ENCODE results near the gene ATP11C.

DNA sequence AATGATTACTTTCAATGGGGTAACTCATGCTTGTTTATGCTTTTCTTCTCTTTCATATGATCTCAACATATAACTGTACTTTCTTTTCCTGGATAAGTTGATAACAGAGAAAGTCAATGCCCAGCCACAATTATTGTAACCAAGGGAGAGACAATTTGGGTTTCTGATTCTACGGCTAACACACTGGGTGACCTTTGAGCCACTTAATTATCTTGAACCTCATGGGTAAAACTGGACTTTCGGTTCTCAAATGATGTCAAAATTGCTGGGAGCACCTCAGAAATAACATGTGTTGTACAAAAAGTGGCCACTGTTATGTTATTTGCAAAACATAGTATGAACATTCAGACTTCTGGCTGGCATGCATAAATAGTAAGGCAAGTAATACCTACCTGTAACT, 145.3 kb downstream of the ATP11C start:
- TF ChIP-seq, protein P1, sequence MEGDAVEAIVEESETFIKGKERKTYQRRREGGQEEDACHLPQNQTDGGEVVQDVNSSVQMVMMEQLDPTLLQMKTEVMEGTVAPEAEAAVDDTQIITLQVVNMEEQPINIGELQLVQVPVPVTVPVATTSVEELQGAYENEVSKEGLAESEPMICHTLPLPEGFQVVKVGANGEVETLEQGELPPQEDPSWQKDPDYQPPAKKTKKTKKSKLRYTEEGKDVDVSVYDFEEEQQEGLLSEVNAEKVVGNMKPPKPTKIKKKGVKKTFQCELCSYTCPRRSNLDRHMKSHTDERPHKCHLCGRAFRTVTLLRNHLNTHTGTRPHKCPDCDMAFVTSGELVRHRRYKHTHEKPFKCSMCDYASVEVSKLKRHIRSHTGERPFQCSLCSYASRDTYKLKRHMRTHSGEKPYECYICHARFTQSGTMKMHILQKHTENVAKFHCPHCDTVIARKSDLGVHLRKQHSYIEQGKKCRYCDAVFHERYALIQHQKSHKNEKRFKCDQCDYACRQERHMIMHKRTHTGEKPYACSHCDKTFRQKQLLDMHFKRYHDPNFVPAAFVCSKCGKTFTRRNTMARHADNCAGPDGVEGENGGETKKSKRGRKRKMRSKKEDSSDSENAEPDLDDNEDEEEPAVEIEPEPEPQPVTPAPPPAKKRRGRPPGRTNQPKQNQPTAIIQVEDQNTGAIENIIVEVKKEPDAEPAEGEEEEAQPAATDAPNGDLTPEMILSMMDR (IDR thresholded peaks at IDR 0.05; ENCODE audit: insufficient read depth, low read length): no peak
- no peak for TF ChIP-seq POLR2AphosphoS5 (IDR thresholded peaks at IDR 0.05; ENCODE audit: low read depth)

Measured in HL-60 (cell line).